HG02870 (cell line): ENCODE data around the gene ERC2.

ENCODE experiments used
- ATAC-seq: cut with Tn5 transposase; IDR thresholded peaks from one replicate; pipeline ENCODE4 v1.9.1; 2021; ENCODE audit warnings: mild to moderate bottlenecking, moderate library complexity; ENCODE audit not compliant: unreplicated experiment

The ERC2 gene

DNA sequence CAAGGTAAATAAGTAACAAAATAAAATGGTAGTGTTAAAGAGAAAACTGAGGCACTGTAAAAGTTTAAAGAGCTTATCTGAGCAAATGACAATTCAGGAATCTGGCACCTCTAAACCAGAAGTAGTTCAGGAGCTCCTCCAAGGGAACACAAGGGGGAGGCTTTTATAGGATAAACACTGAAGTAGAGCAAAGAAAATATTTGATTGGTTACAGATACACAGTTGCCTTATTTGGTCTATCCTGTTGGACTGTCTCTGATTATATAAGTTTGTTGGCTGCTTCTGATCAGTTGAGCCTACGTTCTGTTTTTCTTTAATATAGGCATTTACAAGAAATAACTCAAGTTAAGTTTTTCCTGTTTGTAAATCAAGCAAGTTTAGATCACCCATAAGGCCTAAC, 146.9 kb downstream of the ERC2 start:
- no peak for ATAC-seq

DNA sequence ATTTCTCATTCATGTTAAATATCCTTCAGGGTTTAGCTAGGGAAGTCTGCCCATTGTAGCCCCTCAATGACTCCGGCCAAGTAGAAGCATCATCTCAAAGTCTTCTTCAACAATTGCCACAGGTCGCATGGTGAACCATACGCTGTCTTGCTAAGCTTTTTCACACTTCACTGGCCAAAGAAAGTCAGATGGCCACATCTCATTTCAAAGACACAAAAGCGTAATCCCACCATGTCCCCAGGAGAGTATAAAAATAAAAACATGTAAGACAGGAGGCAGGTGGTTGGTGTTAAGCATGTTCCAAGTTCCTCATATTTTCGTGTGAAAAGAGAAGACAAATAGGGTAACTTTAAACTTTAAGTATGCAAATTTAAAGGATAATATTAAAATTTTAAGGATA, 147.4 kb downstream of the ERC2 start:
- no peak for ATAC-seq

DNA sequence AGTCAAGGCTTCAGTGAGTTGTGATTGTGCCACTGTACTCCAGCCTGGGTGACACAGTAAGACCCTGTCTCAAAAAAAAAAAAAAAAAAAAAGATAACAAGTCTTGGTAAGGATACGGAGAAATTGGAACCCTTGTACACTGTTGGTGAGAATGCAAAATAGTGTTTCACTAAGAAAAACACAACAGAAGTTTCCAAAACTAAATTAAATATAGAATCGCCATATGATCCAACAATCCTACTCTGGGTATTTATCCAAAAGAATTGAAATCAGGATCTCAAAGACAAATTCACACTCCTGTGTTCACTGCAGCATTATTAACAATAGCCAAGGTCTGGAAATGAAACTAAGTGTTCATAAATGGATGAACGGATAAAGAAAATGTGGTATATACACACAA, 149.4 kb downstream of the ERC2 start:
- no peak for ATAC-seq

DNA sequence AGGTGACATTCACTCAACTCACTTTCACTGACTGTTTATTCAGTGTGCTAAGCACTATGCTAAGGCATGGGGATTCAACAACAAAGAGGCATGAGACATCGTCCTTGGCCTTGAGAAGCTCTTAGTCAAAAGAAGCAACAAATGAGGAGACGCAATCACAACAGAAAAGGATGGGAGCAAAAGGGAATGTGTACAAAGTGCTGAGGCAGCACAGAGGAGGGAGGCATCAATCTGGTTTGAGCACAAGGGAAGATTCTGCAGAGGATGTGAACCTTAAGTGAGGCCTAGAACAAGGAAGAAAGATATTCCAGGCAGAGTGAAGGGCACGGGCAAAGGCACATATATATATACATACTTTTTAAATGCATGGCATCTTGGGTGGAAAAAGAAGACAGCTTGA, 151.3 kb downstream of the ERC2 start:
- no peak for ATAC-seq

DNA sequence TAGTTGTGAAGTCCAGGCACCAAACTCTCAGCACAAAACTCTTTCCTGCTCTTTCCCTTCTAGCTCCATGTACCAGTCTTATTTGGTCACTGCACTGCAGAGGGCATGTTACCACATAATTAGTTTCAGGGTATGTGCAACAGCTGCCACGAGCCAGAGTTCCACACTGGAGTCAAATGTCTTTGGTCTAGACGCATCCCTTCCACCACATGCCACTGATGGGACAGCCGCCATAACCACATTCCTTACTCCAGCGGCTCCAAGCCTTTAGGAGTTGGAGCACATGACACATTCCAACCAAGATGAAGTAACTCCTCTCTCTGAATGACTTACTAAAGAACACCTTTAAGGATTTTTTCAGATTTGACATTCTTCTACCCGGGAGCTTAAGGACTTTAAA, 153.4 kb downstream of the ERC2 start:
- ATAC-seq = no peak

DNA sequence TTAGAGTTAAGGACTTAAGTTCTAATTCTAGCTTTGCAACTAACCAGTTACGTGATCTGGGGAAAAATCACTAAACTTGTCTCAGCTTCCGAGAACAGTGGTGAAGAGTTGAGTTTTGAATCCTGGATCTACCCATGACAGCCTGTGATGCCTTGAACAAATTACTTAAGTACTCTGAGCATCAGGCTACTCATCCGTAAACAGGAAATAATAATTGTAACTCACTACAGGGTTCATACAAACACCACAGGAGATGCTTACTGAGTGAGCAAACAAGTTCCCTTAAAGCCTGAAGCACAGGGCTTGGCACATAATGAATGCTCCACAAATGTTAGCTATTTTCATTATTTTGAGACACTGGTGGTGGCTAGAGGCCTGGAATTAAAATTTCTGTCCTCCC, 158.8 kb downstream of the ERC2 start:
- no peak for ATAC-seq

DNA sequence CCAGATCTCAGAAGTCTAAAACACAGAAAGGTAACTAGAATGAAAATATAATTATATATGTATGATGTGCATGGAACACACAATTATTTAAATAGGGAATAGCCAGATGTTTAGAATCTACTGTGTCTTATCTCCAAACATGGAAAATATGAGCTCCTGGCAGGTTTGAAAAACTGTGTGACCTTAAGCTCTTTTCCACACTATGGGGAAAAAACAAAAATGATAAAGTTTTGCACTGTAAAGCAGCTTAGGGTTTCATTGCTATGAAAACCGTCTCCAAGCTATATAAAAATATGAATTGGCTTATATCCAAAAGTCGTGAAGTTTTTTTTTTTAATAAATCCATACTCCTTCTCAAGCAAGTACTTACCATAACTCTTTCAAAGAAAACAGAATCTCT, 159.8 kb downstream of the ERC2 start:
- no peak for ATAC-seq

DNA sequence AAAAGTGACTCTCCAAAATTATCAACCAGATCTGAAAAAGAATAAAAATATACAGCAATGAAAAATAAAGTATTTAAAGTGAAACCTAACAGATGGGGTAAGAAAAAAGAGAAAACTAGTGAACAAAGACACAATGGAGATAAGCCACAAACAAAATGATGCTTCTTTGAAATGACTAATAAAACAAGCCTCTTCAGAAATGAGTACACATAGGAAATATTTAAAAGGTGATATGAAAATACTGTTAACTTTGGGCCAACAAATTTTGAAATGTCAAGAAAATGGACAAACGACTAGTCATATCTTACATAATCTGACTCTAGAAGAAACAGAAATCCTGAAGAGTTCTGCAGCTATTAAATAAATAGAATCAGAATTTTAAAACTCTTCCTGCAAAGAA, 164.2 kb downstream of the ERC2 start:
- ATAC-seq = no peak

DNA sequence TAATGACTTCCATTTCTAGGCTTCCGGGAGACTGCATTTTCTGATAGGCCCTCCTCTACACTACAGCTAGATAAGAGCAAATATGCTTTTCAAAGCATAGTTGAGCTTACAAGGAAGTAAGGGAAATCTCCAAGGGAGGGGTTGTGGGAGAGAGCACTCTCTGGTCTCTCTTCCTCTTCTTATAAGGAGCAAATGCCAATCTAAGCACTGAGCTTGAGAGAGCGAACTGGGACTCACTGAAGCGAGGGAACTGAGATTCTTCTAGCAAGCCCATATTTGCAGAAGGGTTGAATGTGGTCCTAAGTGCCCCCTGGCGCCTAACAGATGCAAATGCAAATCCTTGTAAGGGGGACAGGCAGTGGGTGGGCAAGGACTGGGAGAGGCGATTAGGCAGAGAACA, 164.8 kb downstream of the ERC2 start:
- peak; percentile 86 for ATAC-seq

DNA sequence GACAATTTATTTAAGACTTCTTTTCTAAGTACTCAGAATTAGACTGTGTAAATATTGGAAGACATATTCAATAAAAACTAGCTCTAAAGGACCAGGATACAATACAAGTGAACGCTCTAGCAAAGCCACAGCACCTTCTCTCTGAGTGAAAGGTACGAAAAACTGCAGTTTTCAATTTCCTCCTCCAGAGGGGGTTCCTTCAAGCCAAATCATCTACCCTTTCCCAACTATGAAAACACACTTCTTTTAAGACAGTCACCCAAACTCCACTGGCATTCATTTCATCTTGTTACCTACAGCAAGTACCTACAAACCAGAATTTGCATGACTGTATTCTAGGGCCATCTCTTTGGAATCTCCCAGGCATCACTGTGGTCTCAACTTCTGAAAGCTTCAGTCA, 165.8 kb downstream of the ERC2 start:
- ATAC-seq = no peak

DNA sequence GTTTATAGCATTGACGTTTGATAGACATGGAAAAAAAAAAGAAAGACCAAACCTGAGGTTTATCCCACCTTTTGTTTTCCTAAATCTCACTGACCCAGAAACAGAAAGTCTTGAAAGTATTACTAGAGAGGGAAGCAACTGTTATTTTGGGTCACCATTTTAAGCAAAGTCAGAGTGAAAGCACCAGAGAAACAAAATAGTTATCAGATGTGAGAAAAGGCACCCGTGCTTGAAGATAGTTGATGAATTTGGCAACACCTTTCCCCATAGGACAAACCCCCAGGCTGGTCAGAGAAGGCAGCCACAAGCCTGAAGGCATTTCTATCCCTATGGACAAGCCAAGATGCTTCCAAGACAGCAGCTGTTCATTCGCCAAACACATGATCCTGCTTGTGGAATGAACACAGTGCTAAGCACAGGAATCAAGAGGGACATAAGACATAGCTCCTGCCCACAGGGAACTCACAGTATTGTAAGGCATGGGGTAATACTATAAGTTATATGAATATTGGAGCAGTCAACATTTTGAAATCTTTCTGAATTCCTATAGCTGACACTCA, 170.9 kb downstream of the ERC2 start:
- ATAC-seq = no peak

DNA sequence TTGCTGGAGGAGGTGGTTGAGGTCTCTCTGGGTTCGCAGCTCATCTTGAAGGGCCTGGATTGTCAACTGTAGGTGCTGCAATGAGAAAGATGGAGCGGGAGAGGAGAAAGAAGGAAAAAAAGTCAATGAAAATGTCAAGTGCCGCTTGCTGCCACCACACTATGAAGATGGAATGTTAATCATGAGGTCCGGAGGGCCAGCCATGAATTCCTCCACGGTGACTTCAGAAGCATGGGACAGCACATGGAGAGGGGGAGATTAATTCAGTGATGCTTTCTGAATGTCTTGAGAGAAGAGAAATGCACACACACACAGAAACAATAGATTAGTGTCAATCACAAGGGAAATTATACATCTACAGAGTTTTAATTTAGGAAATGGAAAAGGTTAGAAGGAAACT, 171.9 kb downstream of the ERC2 start:
- no peak for ATAC-seq

DNA sequence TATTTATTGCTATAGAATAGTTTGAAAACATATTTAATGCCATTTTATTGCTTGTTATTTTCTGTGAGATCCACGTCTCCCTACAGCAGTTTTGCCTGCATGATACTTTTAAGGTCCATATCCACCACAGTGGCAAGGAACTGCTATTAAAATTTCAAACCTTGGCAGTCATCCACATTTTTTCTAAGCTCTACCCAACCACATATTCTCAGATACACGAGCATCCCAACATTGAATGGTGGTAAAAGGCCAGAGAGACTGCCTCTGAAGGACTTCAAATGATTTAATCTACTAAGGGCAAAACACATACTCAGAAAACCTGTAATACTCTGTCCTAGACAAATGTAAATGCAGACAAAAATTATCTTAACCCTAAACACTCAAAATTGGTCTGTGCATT, 173.1 kb downstream of the ERC2 start:
- ATAC-seq = no peak

DNA sequence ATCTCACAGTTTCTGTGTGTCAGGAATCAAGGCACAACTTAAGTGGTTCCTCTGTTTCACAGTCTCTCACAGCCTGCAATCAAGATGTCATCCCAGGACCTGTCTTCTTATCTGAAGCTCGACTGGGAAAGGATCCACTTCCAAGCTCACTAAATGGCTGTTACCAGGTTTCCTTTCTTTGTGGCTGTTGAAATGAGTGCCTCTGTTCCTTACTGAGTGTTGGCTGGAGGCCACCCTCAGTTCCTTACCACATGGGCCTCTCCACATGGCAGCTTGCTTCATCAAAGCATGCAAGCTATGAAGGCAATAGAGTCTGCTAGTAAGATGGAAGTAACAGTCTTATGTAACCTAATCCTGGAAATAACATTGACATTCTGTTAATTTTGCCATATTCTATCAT, 174.0 kb downstream of the ERC2 start:
- ATAC-seq = no peak

DNA sequence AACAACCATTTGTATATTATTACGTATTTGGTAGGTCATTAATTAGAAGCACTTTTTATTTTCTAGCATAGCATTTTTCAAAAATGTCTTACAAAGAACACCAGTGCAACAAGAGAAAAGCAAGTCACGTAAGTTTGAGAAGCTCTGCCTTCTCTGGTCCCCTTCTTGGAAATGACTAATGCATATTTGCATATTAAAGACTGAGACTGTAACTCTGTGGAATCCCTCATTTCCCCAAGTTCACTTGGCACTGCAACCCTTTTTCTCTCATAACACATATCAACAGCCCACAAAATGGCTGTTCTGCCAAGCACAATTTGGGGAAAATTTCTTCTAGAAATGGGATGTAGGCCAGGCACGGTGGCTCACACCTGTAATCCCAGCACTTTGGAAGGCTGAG, 176.3 kb downstream of the ERC2 start:
- ATAC-seq = peak; percentile 62

DNA sequence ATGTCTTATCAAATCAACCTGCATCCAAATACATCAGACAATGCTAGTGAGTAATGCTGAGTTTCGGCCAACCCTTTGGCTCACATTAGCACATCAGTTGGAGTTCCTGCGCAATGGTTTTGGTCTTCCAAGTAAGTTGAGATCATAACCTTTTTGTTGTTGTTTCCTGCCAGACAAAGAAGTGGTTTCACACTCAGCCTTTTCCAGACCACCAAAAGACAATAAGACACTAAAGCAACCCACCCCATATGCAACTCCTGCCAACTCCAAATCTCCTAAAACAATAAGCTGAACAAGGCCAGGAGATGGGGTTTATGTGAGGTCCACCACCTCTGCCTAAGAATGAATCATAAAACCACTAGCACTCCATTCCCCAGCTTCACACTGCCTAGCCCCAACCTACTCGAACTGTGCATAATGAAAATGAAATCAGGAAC, 177.0 kb downstream of the ERC2 start:
- ATAC-seq = no peak

DNA sequence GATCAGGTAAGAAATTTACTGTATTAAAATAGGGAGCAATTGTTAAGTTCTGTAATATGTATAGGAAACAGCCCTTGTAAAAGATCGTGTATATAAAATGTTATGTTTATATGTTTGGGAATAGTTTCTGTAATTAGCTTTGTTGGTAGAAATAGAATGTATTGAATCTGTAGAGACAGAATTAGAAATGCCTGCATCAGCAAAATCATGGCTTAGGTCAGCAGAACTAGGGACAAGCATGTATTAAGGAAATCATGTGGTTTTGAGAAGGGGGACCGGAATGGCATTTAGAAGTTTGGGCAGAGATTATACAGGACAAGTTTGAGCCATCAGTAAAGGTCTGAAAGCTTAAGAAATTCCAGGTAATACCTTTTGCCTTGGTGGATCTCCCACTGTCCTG, 177.9 kb downstream of the ERC2 start:
- ATAC-seq = no peak

DNA sequence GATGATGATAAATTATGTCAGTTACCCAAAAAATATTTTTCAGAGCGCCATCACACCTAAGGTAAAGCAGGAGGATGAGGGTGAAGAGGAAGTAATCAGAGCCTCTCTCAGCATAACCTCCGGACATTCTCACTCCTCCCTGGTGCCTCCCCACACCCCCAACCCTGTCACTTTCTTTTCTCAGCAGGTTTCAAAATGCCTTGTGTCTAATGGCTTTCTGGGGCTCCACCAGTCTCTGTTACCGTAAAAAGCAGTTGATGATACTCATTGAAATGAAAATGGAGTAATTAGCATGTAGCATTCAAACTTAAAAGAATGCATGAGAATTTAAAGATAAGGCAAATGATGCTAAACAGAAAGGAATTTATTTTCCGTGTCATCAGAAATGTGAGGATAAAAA, 180.0 kb downstream of the ERC2 start:
- no peak for ATAC-seq

DNA sequence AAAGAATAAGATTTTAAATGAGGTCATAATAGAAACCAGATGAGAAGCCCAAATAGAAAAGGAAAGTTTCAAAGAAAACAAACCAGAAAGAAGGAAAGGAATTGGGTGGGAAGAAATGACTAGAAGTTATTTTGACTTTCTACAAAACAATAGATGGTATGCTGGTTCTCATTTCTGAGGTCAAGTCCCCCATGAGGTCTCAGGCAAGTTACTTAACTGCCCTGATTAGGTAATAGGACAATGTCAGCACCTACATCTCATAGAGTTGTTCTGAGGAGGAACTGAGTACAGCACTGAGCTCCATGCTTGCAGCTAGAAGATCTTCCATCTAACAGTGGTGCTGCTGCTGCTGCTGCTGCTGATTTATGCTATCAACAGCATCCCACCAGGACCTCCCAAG, 185.9 kb downstream of the ERC2 start:
- no peak for ATAC-seq

DNA sequence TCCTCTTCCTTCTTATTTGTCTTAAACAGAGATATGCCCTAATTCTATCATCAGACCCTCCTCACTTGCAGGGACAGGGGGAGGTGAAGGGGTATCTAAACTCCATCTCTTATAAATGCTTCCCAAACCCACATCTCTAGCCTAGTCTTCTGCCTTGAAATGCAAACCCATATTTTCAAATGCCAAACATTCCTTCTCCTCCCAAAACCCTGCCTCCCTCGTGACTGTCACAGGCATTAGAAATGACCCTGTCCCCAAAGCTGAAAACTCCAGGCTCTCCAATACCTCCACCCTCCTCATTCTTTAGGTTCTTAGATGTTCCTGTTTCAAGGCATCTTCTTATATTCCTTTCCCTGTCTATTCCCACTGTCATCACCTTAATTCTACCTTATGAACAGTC, 191.0 kb downstream of the ERC2 start:
- ATAC-seq = no peak

DNA sequence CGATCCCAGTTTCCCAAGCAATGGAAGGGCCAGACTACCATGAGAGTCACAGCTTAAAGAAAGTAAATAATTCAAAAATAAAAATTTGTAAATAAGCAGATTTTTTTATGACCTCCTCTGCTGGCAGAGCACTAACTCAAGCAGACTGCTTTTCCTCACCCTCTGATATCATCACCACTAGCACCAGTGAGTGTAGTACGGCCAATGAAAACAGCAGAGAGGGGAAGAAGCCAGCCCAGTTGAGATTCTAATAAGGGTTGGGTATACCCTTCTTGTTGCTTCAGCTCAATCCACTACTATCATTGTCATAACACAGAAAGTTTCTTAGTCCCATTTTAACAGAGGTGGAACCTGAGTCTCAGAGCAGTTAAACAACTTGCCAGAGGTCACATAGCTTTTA, 193.1 kb downstream of the ERC2 start:
- ATAC-seq = no peak

DNA sequence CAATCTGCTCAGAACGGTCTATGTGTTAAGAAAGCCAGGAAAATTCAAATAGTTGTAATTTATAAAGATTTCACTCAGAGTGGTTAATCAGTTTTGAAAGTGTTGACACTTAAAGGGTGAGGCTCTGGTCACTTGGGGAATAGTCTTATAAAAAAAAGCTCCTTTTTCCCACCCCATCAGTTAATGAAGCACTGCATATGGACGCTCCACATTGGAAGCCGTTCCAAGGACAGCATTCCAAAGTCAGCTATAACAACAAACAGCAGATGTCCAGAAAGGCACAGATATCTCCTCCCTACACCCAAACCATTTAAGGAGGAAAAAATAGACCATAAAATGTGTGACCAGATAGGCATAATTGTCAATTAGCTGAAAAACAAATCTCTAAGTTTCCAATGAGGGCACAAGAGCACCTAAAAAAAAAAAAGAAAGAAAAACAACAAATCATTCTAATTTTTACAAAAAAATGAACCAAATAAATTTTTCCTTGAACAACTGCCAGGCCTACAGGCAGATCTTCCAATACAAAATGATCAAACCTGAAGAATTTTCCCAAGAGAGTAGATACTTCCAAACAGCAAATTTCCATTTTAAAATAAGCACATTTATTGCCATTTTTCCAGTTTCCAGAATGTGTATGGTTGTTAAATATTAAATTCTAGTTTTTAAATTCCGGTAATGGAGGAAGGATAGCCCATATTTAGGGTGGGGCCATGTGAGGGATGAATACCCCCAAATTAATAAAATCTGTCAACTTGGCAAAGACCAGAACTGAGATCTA, 198.3 kb downstream of the ERC2 start:
- ATAC-seq = no peak
